ENCODE measurements around the gene RIMS4.

Gene RIMS4

DNA sequence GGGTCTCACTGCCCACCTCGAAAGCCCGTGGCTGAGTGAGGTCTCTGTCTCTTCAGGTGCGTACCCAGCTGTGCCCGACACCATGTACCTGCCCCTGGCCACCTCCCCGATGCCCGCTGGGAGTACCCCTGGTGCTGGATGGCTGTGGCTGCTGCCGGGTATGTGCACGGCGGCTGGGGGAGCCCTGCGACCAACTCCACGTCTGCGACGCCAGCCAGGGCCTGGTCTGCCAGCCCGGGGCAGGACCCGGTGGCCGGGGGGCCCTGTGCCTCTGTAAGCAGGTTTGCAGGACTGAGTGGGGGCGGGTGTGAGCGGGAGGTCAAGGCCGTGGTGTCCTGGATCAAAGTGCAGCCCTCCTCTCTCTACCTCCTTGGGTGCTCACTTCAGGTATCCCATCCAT lies 90.5 kb downstream of the RIMS4 start:
- DNase-seq (ENCODE audit: low spot score): no peak

DNA sequence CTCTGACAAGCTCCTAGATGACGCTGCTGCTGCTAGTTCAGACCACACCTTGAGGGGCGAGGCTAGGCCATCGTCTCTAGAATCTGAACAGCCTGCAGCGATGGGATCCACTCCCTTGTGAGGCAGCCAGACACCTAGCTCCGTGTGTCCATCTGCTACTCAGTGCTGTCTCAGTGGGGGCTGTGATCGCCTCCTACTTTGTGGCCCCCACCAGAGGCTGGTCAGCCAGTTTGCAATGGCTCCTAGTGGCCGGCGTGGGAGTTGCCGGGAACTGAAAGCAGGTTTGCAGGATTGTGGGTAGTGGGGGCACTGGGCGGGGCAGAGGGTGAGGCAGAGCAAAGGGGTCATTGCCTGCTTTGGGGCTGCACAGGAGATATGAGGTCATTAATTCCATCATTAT lies 92.4 kb downstream of the RIMS4 start:
- DNase-seq (ENCODE audit: low spot score): no peak

DNA sequence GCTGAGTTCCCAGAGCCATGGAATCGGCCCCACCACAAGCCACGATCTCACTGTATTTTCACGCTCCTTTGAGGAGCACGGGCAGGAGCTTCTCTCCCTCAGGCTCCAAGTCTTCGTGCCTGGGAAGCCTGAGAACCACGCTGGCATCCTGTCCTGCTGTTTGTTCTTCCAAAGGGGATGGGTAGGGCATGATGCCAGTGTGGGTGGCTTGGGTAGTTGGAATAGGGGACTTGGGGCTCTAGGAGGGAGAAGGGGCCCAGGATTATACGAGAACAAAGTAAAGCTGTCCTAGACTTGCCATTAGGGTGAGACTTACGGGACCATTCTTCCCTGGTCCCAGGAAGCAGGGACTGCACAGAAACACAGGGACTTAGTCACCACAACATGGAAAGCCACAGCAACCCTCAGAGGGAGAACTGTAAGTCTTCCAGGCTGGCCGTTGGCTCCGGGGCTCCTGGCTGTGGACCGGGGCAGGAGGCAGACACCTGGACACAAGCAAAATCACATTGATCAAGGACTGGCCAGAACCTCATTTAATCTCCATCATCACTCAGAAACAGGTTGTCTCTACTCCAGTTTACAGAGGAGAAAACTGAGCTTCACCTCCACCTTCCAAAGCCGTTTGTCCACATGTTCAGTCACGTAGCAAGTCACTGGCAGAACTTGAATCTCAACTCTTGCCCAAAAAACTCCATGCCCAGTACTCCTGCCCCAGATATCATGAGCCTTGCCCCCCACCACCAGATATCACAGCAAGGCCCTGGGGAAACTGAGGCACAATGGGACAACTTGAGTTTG lies 93.8 kb downstream of the RIMS4 start:
- no peak for DNase-seq (ENCODE audit: low spot score)

DNA sequence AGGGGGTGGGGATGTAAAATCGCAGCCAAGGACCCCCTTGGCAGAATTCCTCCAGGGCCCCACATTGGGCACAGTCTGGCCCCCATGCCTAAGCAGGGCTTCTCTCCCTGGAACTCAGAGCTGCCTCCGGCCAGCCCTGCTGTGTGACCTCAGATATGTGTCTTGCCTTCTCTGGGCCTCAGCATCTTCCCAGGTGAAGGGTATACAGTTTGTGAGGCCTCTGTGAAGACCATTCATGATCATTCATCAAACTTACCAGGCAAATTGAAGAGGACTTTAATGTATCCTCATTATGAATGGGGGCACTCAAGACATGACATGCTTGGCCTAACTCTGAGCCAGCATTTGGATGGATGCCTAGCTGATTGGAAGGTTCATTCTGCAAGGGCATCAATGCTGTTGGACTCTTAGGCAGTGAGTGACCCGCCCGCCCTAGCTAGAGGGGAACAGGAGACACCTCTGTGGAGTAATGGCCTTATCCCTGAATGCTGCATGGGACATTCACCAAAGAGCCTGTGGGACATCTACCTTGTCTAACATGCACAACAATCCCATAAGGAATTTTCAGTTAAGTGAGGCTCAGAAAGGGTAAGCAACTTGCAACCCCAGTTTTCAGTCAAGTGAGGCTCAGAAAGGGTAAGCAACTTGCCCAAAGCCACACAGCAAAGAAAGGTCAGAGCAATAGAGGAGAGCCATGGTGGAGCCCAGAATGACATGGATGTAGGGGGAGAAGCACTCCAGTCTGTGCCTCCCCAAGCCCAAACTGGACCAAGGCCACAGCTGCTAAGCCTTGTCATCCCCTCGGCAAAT lies 94.6 kb downstream of the RIMS4 start:
- DNase-seq (ENCODE audit: low spot score): no peak

DNA sequence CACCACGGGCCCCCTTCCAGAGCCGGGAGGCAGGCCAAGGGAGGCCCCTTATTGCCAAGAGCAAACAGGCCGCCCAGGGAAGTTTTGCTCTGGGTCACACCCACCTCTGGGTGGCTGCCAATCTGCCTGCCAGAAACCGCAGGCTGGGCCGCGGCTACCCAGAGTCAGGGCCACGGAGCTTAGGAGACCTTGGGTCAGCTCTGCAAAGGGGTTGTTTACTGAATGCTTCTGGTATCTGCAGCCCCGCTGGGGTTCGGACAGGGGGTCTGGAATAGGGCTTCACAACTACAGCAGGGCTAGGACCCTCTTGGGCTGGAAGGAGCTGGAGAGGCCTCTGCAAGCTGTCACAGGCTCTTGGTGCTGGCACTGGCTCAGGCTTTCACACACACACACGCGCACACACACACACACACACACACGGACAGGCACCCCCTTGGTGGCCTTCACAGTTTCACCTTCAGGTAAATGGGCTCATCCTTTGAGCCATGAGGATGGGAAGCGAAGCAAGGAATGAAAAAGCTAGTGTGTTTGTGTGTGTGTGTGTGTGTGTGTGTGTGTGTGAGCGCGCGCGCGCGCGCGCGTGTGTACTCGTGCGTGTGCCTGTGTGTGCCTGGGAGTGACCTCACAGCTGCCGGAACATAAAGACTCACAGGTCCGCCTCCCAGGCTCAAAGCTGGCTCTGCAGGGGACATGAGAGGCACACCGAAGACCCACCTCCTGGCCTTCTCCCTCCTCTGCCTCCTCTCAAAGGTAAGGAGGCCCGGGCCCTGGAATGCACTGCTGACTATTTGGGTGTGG lies 95.4 kb downstream of the RIMS4 start, which contains the start of gene CCN5:
Gene CCN5, plus strand, starts transcription at position 669 of the 798 bp plus-strand sequence. Its CDS starts 22 bp downstream, at position 691.
- DNase-seq (ENCODE audit: low spot score): peak; percentile 74

DNA sequence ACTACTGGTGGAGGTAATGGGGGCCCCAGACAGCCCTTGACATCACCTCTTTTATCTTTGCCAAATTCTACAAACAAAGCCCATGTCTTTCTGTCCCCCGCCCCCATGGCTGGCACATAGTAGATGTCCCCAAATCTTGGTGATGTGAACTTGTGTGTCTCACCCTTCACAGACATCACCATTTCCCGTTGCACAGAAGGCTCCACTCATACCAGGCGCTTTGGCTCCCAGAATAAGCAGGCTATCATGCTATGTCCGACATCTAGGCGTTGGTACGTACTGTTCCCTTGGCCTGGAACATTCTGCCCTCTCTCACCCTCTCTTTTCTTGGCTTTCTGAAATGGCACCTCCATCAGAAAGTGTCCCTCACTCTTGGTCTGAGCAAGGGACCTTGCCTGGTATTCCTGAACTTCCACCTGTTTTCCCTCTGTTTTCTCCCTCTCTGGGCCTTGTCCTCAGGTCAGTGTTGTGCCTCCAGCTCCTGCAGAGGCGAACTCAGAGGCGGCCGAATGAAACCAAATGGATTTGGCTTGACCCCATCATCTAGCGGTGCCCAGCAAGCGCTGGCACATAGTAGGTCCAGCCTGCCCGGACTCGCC lies 96.1 kb downstream of the RIMS4 start:
- DNase-seq (ENCODE audit: low spot score): no peak

DNA sequence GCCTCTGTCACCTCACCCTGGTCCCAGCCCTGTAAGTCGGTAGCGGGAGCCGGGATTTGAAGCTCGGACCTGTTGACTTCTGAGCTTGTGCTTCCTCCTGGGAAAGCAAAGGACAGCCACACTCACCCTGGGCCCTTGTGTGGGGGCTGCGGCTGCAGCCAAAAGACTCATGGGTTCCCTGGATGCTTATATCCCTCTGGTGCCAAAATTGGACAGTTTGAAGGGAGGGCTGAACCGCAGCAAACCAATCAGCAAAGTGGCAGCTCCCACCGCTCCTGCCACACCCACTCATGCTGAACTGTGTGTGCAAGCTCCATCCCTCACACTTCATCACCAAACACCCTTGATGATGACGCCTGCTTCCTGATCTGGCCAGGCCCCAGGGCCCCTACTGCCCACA lies 99.1 kb downstream of the RIMS4 start:
- DNase-seq (ENCODE audit: low spot score): no peak

DNA sequence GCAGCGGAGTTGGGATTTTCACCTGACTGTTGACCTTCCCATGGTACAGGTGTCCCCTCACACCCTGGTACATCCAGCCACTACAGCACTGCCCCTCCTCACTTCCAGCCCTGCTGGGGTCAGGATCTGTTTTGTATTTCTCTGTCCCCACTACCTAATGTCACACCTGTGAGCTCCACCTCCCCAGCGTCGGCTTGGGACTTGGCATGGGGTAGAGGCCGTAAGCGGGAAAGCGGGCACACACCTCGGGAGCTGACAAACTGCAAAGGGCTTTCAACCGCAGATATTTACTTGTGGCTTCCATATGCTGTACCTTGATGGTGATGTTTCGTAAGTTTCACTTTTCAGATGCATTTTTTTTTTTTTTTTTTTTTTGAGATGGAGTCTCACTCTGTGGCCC lies 100.5 kb downstream of the RIMS4 start:
- no peak for DNase-seq (ENCODE audit: low spot score)

DNA sequence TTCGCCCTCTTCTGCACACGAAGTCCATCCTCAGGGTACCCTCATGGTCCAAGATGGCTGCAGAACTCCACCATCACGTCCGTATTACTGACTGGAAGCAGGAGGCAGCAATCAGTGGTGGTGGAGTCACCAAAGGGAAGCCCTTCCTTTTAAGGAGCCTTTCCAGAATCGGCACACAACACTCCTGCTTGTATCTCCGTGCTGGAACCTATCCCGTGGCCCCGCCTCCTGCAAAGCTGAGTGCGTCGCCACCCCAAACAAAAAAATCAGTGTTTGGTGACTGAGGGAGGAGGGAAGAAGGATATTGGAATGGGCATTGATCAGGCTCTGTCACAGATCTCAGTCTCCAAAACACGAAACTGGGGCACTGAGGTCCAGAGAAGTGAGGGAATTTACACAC lies 101.0 kb downstream of the RIMS4 start:
- no peak for DNase-seq (ENCODE audit: low spot score)

DNA sequence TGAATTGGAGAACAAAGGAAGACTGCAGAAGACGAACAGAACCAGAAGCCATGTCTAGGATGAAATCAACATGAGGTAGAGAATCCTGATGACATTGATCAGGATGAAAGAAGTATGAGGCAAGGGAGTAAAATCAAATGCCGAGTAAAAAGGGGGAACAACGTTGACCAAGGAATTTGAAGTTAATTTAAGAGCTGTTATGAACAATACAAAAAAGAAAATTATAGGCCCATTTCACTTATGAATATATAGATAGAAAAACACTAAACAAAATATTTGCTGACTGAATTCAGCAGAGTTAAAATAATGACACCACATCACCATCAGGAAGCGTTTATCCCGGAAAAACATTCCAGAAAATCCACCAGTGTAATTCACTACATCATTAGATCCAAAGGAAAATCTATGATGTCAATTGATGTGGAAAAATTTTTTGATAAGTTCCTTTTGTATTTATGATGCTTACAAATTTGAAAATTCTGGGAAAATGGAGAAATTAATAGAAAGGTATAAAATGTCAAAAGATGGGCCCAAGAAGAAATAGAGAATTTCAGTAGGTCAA lies 103.2 kb downstream of the RIMS4 start:
- DNase-seq (ENCODE audit: low spot score): no peak

DNA sequence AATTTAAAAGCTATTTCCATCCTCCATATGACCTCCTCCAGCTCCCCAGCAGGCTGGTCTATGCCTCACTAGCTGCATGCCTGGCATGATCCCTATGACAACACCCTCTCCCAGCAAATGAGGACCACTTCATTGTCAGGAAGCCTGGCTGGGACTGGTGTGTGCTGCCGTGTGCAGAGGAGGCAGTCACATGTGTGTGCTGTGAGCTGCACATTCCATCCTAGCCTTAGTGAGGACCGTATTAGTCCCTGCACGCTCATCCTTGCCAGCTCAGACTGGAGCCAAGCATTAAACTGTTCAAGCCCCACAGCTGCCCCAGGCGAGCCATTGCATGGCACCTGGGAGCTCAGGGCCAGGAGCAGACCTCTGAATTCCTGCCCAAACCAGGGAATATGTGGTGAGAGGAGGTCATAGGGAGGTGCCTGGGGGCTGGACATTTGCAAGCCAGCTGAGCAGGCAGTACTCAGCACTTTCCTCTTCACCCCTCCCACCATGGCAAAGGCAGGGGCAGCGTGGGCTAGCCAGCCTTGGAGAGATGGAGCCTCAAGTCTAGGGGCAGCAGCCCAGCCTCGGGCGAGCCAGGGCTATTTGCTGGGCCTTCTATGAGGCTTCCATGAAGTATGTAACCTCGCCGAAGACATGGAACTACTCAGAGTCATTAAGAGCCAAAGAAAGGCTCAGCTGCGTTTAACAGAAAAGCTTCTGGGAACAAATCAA lies 103.9 kb downstream of the RIMS4 start:
- peak; percentile 31 for DNase-seq (ENCODE audit: low spot score)

DNA sequence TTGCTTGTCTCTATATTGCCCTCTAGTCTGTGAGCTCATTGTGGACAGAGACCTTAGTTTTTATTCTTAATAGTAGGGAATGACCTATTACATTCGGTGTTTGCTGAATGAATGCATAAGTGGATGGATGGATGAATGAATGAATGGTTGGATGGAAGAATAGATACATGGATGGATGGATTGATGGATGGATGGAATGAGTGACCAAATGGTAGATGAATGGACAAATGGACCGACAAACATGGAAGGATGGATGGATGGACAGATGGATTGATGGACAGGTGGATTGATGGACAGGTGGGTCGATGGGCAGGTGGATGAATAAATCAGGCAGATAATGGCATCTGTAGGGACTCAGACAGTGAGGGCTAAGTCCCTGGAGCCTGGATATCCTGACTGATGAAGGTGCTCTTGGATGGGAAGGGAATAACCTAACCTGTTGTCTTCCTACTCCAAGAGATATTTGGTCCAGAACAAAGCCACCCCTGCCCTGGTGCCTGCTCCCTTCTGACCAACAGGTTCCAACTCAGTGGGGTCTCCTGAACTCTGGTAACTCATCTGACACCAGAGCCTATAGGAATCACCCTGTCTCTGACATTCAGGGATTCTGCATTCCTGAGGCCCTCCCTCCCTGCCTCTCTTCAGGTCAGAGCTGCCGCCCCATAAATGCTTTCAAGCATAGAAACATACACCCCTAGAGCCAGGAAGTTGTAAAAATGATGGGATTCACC lies 104.8 kb downstream of the RIMS4 start:
- DNase-seq (ENCODE audit: low spot score): no peak

DNA sequence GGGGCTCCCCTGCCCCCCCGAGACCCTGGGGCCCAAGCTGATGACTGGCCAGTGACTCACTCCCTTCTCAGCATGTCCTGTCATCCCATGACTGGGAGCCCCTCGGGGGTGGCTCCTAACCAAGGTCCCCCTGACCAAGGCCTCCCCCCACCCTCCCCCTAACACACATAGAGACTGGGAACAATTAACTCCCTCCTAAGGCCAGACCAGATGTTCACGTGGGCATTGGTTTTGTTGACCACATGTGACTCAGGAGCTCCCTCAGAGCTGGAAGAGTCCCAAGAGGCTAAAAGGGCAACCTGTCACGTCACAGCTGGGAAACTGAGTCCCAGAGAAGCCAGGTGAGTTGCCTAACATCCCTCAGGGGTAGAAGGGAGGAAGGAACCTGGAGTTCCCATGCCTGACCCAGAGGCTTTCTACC lies 105.8 kb downstream of the RIMS4 start:
- DNase-seq (ENCODE audit: low spot score): peak; percentile 47

DNA sequence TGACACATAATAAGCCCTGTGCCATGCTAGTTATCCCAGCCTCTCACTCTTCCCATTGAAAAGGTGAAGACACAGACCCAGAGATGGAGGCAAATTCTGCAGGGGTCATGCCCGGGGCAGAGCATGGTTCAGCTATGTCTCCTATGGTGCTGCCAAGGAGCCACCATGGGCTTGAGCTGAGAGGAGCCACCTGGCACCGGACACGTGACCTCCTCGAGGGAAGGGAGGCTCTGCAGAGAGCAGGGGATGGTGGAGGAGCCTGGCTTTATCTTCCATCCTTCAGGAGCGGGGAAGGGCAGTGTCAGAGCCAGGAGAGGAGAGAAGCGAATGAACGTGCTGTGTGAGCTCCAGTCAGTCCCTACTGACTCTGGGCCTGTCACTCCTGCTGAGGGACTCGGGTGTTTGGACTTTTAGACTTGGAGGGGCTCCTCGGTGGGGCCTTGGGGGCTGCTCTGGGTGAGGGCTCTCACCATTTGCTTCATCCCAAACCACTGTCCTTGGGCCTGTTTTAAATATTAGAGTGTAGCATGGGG lies 106.3 kb downstream of the RIMS4 start:
- DNase-seq (ENCODE audit: low spot score): no peak

DNA sequence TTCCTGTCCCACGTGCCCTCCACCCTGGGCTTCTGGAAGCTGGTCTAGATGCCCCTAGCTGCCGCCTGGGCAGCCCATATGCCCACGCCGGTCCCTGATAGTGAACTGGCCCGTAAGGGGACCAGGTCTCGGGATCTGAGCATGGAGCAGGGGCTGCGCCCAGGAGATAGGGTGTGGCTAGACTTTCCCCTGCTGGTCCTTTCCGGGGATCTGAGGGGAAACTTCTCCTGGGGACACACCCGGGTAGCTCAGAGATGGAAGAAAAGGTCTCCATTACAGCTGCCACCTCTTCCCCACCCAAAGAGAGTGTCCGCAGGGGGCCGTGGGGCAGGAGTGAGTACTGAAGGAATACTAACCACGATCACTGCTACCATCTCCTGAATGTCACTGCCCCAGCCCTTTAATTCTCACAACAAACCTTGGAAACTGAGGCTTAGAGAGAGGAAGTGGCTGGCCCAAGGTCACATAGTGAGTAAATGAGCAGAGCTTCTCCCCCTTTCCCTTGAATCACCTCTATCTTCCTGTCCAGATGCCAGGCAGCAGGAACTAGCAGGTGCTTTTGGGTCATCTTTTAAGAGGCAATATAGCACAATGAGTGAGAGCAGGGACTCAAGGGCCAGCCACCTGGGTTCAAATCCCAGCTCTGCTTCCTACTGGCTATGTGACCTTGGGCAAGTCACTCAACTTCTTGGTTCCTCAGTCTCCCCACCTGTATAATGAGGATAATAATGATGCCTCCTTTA lies 107.0 kb downstream of the RIMS4 start:
- peak; percentile 19 for DNase-seq (ENCODE audit: low spot score)

DNA sequence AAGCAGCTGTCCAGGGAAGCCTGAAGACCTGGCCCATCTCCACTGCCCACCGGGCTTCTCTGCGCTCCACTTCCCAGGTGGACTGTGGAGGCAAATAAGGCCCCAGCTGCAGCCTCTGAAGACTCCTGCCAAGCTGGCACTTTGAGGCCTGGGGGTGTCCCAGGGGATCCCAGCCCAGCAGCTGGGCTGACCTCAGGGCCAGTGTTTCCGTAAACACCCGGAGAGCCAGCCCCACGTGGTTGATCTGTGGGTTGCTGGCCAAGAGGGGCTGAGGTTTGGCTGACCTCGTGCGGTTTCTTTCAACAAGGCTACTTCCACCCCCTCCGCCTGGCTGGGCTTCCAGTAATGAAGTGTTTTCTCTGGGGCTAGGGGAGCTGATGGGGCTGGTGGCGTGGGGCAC lies 107.6 kb downstream of the RIMS4 start:
- DNase-seq (ENCODE audit: low spot score): peak; percentile 40

DNA sequence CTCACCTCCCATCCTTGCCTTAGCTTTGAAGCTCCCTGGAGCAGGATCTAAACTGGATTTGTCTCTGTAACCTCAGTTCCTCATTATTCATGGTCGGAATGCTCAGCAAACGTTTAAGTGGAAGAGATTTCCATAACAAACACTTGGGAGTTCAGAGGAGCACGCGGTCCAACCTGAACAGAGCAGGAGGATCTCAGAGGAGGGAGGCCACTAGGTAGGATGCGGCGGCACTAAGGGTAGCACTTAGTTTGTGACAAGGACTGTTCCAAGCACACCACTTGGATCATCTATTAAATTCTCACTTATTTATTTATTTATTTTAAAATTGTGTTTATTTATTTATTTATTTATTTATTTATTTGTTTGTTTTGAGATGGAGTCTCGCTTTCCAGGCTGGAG lies 108.5 kb downstream of the RIMS4 start:
- DNase-seq (ENCODE audit: low spot score): no peak

All from kidney tubule cell (primary cell).